ENCODE data around the gene PDCD1LG2. TPM values are rescaled to one million over a fixed set of nuclear protein-coding genes. Genes with fewer than 3 reads are reported as not detected.
"Not testable (repeated sequence)": the region's sequence is repeated elsewhere in the genome, so short reads cannot be mapped to it uniquely, and the experiment has no call there.

PDCD1LG2 gene
- total RNA-seq, 1 experiment from 2014 or later = not detected

- Histone ChIP-seq H3K79me2 (ENCODE audit: low read length) (peaks cover 90% of the 10 kb centered on the region), H3K27me3 (ENCODE audit: low read length) (no peaks in the 10 kb centered on the region), H3K9me3 (ENCODE audit: low read length) (no peaks in the 10 kb centered on the region), H3K4me3 (ENCODE audit: low read length) (no peak overlapping the region), H3K36me3 (ENCODE audit: insufficient read depth, low read length) (peaks cover 25% of the 10 kb centered on the region), H3K4me1 (ENCODE audit: low read length) (peaks cover 18% of the 10 kb centered on the region), H4K20me1 (ENCODE audit: insufficient read depth, low read depth, low read length) (no peaks in the 10 kb centered on the region), H2AFZ (ENCODE audit: low read length) (no peak overlapping the region), H3K27ac (ENCODE audit: low read length) (no peak overlapping the region), H3K9ac (ENCODE audit: low read length) (no peak overlapping the region), H3K4me2 (ENCODE audit: low read depth, low read length, poor library complexity, severe bottlenecking) (no peak overlapping the region), H3K9me2 (replicated peaks; ENCODE audit: insufficient read depth, low read length) (no peaks in the 10 kb centered on the region)
- no peak for DNase-seq
Measured at GRCh38 chr9:5580650-5581049, 70.3 kb downstream of the PDCD1LG2 start.

GRCh38 chr9:5581706-5582105 is 71.4 kb downstream of the PDCD1LG2 start:
- not testable (repeated sequence) for DNase-seq; H2AFZ ChIP-seq (ENCODE audit: low read length); H4K20me1 ChIP-seq (ENCODE audit: insufficient read depth, low read depth, low read length); H3K27ac ChIP-seq (ENCODE audit: low read length); H3K4me3 ChIP-seq (ENCODE audit: low read length); H3K4me2 ChIP-seq (ENCODE audit: low read depth, low read length, poor library complexity, severe bottlenecking); H3K9me3 ChIP-seq (ENCODE audit: low read length); H3K27me3 ChIP-seq (ENCODE audit: low read length); H3K9me2 ChIP-seq (replicated peaks; ENCODE audit: insufficient read depth, low read length); H3K9ac ChIP-seq (ENCODE audit: low read length)
- Histone ChIP-seq H3K4me1 (ENCODE audit: low read length) (peaks cover 18% of the 10 kb centered on the region), H3K79me2 (ENCODE audit: low read length) (peaks cover 94% of the 10 kb centered on the region), H3K36me3 (ENCODE audit: insufficient read depth, low read length) (peaks cover 23% of the 10 kb centered on the region)

GRCh38 chr9:5582835-5583195 is 72.5 kb downstream of the PDCD1LG2 start:
- Histone ChIP-seq H3K4me1 (ENCODE audit: low read length) (peaks cover 18% of the 10 kb centered on the region), H4K20me1 (ENCODE audit: insufficient read depth, low read depth, low read length) (no peaks in the 10 kb centered on the region), H2AFZ (ENCODE audit: low read length) (no peak overlapping the region), H3K27ac (ENCODE audit: low read length) (peak overlapping the region; percentile 34), H3K36me3 (ENCODE audit: insufficient read depth, low read length) (peaks cover 12% of the 10 kb centered on the region), H3K9me3 (ENCODE audit: low read length) (no peaks in the 10 kb centered on the region), H3K9me2 (replicated peaks; ENCODE audit: insufficient read depth, low read length) (no peaks in the 10 kb centered on the region), H3K4me3 (ENCODE audit: low read length) (no peak overlapping the region), H3K9ac (ENCODE audit: low read length) (0 out of 2 replicates have a peak overlapping the region, but pooled peaks have one; percentile 2), H3K27me3 (ENCODE audit: low read length) (no peaks in the 10 kb centered on the region), H3K79me2 (ENCODE audit: low read length) (peaks cover 94% of the 10 kb centered on the region), H3K4me2 (ENCODE audit: low read depth, low read length, poor library complexity, severe bottlenecking) (peak overlapping the region; percentile 20)
- peak; percentile 57 for DNase-seq

- H3K9me3 ChIP-seq (ENCODE audit: low read length) = no peaks in the 10 kb centered on the region
- H3K27ac ChIP-seq (ENCODE audit: low read length) = no peak overlapping the region
- DNase-seq = no peak
- H3K79me2 ChIP-seq (ENCODE audit: low read length) = peaks cover 97% of the 10 kb centered on the region
- no peak overlapping the region for H2AFZ ChIP-seq (ENCODE audit: low read length)
- no peaks in the 10 kb centered on the region for H4K20me1 ChIP-seq (ENCODE audit: insufficient read depth, low read depth, low read length)
- no peaks in the 10 kb centered on the region for H3K27me3 ChIP-seq (ENCODE audit: low read length)
- H3K9ac ChIP-seq (ENCODE audit: low read length) = no peak overlapping the region
- no peaks in the 10 kb centered on the region for H3K9me2 ChIP-seq (replicated peaks; ENCODE audit: insufficient read depth, low read length)
- H3K36me3 ChIP-seq (ENCODE audit: insufficient read depth, low read length) = peaks cover 4% of the 10 kb centered on the region; the same call in 1 of the 2 replicates
- H3K4me3 ChIP-seq (ENCODE audit: low read length) = no peak overlapping the region
- peaks cover 26% of the 10 kb centered on the region for H3K4me1 ChIP-seq (ENCODE audit: low read length)
- no peak overlapping the region for H3K4me2 ChIP-seq (ENCODE audit: low read depth, low read length, poor library complexity, severe bottlenecking)
Measured at GRCh38 chr9:5586391-5586802, 76.1 kb downstream of the PDCD1LG2 start.

- peaks cover 32% of the 10 kb centered on the region for H3K4me1 ChIP-seq (ENCODE audit: low read length)
- H3K27me3 ChIP-seq (ENCODE audit: low read length) = no peaks in the 10 kb centered on the region
- H3K79me2 ChIP-seq (ENCODE audit: low read length) = peaks cover 97% of the 10 kb centered on the region
- H3K9me2 ChIP-seq (replicated peaks; ENCODE audit: insufficient read depth, low read length) = no peaks in the 10 kb centered on the region
- H3K4me3 ChIP-seq (ENCODE audit: low read length) = no peak overlapping the region
- peaks cover 4% of the 10 kb centered on the region; the same call in 1 of the 2 replicates for H3K36me3 ChIP-seq (ENCODE audit: insufficient read depth, low read length)
- no peaks in the 10 kb centered on the region for H4K20me1 ChIP-seq (ENCODE audit: insufficient read depth, low read depth, low read length)
- no peak overlapping the region for H3K9ac ChIP-seq (ENCODE audit: low read length)
- no peaks in the 10 kb centered on the region for H3K9me3 ChIP-seq (ENCODE audit: low read length)
- no peak overlapping the region for H3K4me2 ChIP-seq (ENCODE audit: low read depth, low read length, poor library complexity, severe bottlenecking)
- DNase-seq = no peak
- no peak overlapping the region for H3K27ac ChIP-seq (ENCODE audit: low read length)
- H2AFZ ChIP-seq (ENCODE audit: low read length) = no peak overlapping the region
Measured at GRCh38 chr9:5587024-5587423, 76.7 kb downstream of the PDCD1LG2 start.

- Histone ChIP-seq H3K27ac (ENCODE audit: low read length) (no peak overlapping the region), H3K9ac (ENCODE audit: low read length) (no peak overlapping the region), H3K4me2 (ENCODE audit: low read depth, low read length, poor library complexity, severe bottlenecking) (no peak overlapping the region), H3K27me3 (ENCODE audit: low read length) (no peaks in the 10 kb centered on the region), H2AFZ (ENCODE audit: low read length) (no peak overlapping the region), H3K4me3 (ENCODE audit: low read length) (no peak overlapping the region), H3K79me2 (ENCODE audit: low read length) (peaks cover 99% of the 10 kb centered on the region), H3K36me3 (ENCODE audit: insufficient read depth, low read length) (peaks cover 9% of the 10 kb centered on the region; the same call in 1 of the 2 replicates), H4K20me1 (ENCODE audit: insufficient read depth, low read depth, low read length) (no peaks in the 10 kb centered on the region), H3K4me1 (ENCODE audit: low read length) (peaks cover 67% of the 10 kb centered on the region), H3K9me3 (ENCODE audit: low read length) (no peaks in the 10 kb centered on the region), H3K9me2 (replicated peaks; ENCODE audit: insufficient read depth, low read length) (no peaks in the 10 kb centered on the region)
- DNase-seq = no peak
Measured at GRCh38 chr9:5592231-5592630, 81.9 kb downstream of the PDCD1LG2 start.

- Histone ChIP-seq H3K79me2 (ENCODE audit: low read length) (peaks cover 99% of the 10 kb centered on the region), H3K9me3 (ENCODE audit: low read length) (no peaks in the 10 kb centered on the region), H3K9ac (ENCODE audit: low read length) (no peak overlapping the region), H3K4me3 (ENCODE audit: low read length) (no peak overlapping the region), H3K27ac (ENCODE audit: low read length) (no peak overlapping the region), H3K4me2 (ENCODE audit: low read depth, low read length, poor library complexity, severe bottlenecking) (no peak overlapping the region), H3K27me3 (ENCODE audit: low read length) (no peaks in the 10 kb centered on the region), H3K4me1 (ENCODE audit: low read length) (peaks cover 71% of the 10 kb centered on the region), H2AFZ (ENCODE audit: low read length) (no peak overlapping the region), H3K36me3 (ENCODE audit: insufficient read depth, low read length) (peaks cover 9% of the 10 kb centered on the region; the same call in 1 of the 2 replicates), H3K9me2 (replicated peaks; ENCODE audit: insufficient read depth, low read length) (no peaks in the 10 kb centered on the region), H4K20me1 (ENCODE audit: insufficient read depth, low read depth, low read length) (no peaks in the 10 kb centered on the region)
- DNase-seq = no peak
Measured at GRCh38 chr9:5592904-5593303, 82.6 kb downstream of the PDCD1LG2 start.

GRCh38 chr9:5593904-5594303 is 83.6 kb downstream of the PDCD1LG2 start:
- peak; percentile 75 for DNase-seq
- Histone ChIP-seq H2AFZ (ENCODE audit: low read length) (no peak overlapping the region), H3K79me2 (ENCODE audit: low read length) (peaks cover 99% of the 10 kb centered on the region), H3K27me3 (ENCODE audit: low read length) (no peaks in the 10 kb centered on the region), H3K27ac (ENCODE audit: low read length) (peak overlapping the region; percentile 48; the same call in 1 of the 2 replicates), H3K4me3 (ENCODE audit: low read length) (no peak overlapping the region), H3K4me1 (ENCODE audit: low read length) (peaks cover 71% of the 10 kb centered on the region), H3K9me2 (replicated peaks; ENCODE audit: insufficient read depth, low read length) (no peaks in the 10 kb centered on the region), H3K36me3 (ENCODE audit: insufficient read depth, low read length) (peaks cover 12% of the 10 kb centered on the region), H4K20me1 (ENCODE audit: insufficient read depth, low read depth, low read length) (no peaks in the 10 kb centered on the region), H3K9me3 (ENCODE audit: low read length) (no peaks in the 10 kb centered on the region), H3K4me2 (ENCODE audit: low read depth, low read length, poor library complexity, severe bottlenecking) (no peak overlapping the region), H3K9ac (ENCODE audit: low read length) (no peak overlapping the region)
